HEK293 (cell line): ENCODE measurements around the gene MPZL2.

Source experiments
- CTCF ChIA-PET: fragments of 350-600 bp; formaldehyde crosslinking; extraction: SDS; loops from one replicate; lab custom pipeline; 2021; ENCODE audit warnings: antibody characterized with exemption; lab: Yijun Ruan, JAX
- POLR2A ChIA-PET: fragments of 300-600 bp; formaldehyde crosslinking; extraction: SDS; loops from one replicate; lab custom pipeline; 2020; ENCODE audit warnings: antibody characterized with exemption, inconsistent platforms; lab: Yijun Ruan, JAX
- H3K27ac ChIP-seq: fragments of 200-500 bp; sonication (Bioruptor generic); 2 replicates; pipeline ENCODE4 v1.5.1; 2014; ENCODE audit warnings: low read depth, low read length, control low read depth, inconsistent platforms; ENCODE audit errors: extremely low read depth
- H3K36me3 ChIP-seq, 2 experiments: fragments of 200-500 bp in 1 of 2; sonication (Bioruptor generic) in 1 of 2; 1 replicate in 1 of 2; 2 replicates in 1 of 2; pipeline ENCODE4 v1.5.1; 2014 to 2017; ENCODE audit warnings: inconsistent platforms in 2 of 2, low read length in 2 of 2; ENCODE audit not compliant: control insufficient read depth in 2 of 2, insufficient read depth in 1 of 2
- H3K4me1 ChIP-seq: fragments of 200-500 bp; sonication (Bioruptor generic); 2 replicates; pipeline ENCODE4 v1.5.1; 2014; ENCODE audit warnings: mild to moderate bottlenecking, low read length, inconsistent platforms; ENCODE audit not compliant: control insufficient read depth, insufficient read depth
- H3K4me3 ChIP-seq: 2 replicates; pipeline ENCODE4 v1.5.1; 2011; ENCODE audit warnings: low read depth, mild to moderate bottlenecking, control low read depth, low read length, moderate library complexity
- H3K9me3 ChIP-seq: fragments of 200-500 bp; sonication (Bioruptor generic); 2 replicates; pipeline ENCODE4 v1.5.1; 2014; ENCODE audit warnings: low read depth, low read length, inconsistent platforms; ENCODE audit not compliant: control insufficient read depth, insufficient read depth
- BCL11B ChIP-seq: fragments of 450-650 bp; formaldehyde crosslinking; IDR thresholded peaks from 2 replicates; pipeline ENCODE4 v1.5.1; 2016; ENCODE audit warnings: low read depth, missing biosample characterization, missing genetic modification characterization
- SCRT1 ChIP-seq: fragments of 450-650 bp; formaldehyde crosslinking; IDR thresholded peaks from 2 replicates; pipeline ENCODE4 v1.5.1; 2016; ENCODE audit warnings: missing biosample characterization, missing genetic modification characterization, borderline replicate concordance
- SP7 ChIP-seq: fragments of 450-650 bp; formaldehyde crosslinking; IDR thresholded peaks from 2 replicates; pipeline ENCODE4 v1.5.1; 2016; ENCODE audit warnings: missing biosample characterization, missing genetic modification characterization
- TCF7L2 ChIP-seq: IDR thresholded peaks from 2 replicates; pipeline ENCODE4 v1.6.1; 2011; ENCODE audit warnings: low read depth, mild to moderate bottlenecking, inconsistent platforms, low read length, moderate library complexity, borderline replicate concordance
- TRIM28 ChIP-seq: IDR thresholded peaks from 2 replicates; pipeline ENCODE4 v1.6.1; 2011; ENCODE audit warnings: low read length, control low read depth, borderline replicate concordance
- ZFP41 ChIP-seq: fragments of 450-650 bp; formaldehyde crosslinking; IDR thresholded peaks from 2 replicates; pipeline ENCODE4 v1.5.1; 2016; ENCODE audit warnings: missing biosample characterization, missing genetic modification characterization, borderline replicate concordance
- ZNF184 ChIP-seq: fragments of 450-650 bp; IDR thresholded peaks from 2 replicates; pipeline ENCODE4 v1.5.1; 2018; ENCODE audit warnings: missing biosample characterization, mild to moderate bottlenecking, missing genetic modification characterization
- ZNF223 ChIP-seq: fragments of 450-650 bp; formaldehyde crosslinking; IDR thresholded peaks from 2 replicates; pipeline ENCODE4 v1.5.1; 2016; ENCODE audit warnings: missing biosample characterization, missing genetic modification characterization
- ZNF23 ChIP-seq: fragments of 450-650 bp; formaldehyde crosslinking; IDR thresholded peaks from 2 replicates; pipeline ENCODE4 v1.5.1; 2016; ENCODE audit warnings: missing biosample characterization, missing genetic modification characterization, borderline replicate concordance
- ZNF248 ChIP-seq: fragments of 450-650 bp; formaldehyde crosslinking; IDR thresholded peaks from 2 replicates; pipeline ENCODE4 v1.5.1; 2017; ENCODE audit warnings: missing biosample characterization, missing genetic modification characterization
- ZNF292 ChIP-seq: fragments of 450-650 bp; formaldehyde crosslinking; IDR thresholded peaks from 2 replicates; pipeline ENCODE4 v1.5.1; 2016; ENCODE audit warnings: low read depth, missing biosample characterization, missing genetic modification characterization, borderline replicate concordance
- ZNF366 ChIP-seq: fragments of 450-650 bp; formaldehyde crosslinking; conservative IDR thresholded peaks from 2 replicates; pipeline ENCODE4 v1.5.1; 2016; ENCODE audit warnings: missing biosample characterization, missing genetic modification characterization
- ZNF404 ChIP-seq: fragments of 450-650 bp; formaldehyde crosslinking; IDR thresholded peaks from 2 replicates; pipeline ENCODE4 v1.5.1; 2017; ENCODE audit warnings: missing biosample characterization, missing genetic modification characterization
- ZNF530 ChIP-seq: fragments of 450-650 bp; formaldehyde crosslinking; IDR thresholded peaks from 2 replicates; pipeline ENCODE4 v1.5.1; 2016; ENCODE audit warnings: low read depth, missing biosample characterization, missing genetic modification characterization
- ZNF571 ChIP-seq: fragments of 450-650 bp; formaldehyde crosslinking; IDR thresholded peaks from 2 replicates; pipeline ENCODE4 v1.5.0; 2017; ENCODE audit warnings: missing biosample characterization, missing genetic modification characterization
- ZNF621 ChIP-seq: fragments of 450-650 bp; formaldehyde crosslinking; IDR thresholded peaks from 2 replicates; pipeline ENCODE4 v1.5.1; 2017; ENCODE audit warnings: missing biosample characterization, missing genetic modification characterization
- ZNF747 ChIP-seq: fragments of 450-650 bp; formaldehyde crosslinking; IDR thresholded peaks from 2 replicates; pipeline ENCODE4 v1.5.1; 2016; ENCODE audit warnings: missing biosample characterization, missing genetic modification characterization
- ZNF843 ChIP-seq: fragments of 450-650 bp; formaldehyde crosslinking; IDR thresholded peaks from 2 replicates; pipeline ENCODE4 v1.5.1; 2016; ENCODE audit warnings: missing biosample characterization, missing genetic modification characterization
- TF ChIP-seq, protein P1 (sequence below): fragments of 450-650 bp; formaldehyde crosslinking; IDR thresholded peaks from 2 replicates; pipeline ENCODE4 v1.5.1; 2016; ENCODE audit warnings: missing biosample characterization, missing genetic modification characterization
- TF ChIP-seq, protein P2 (sequence below): fragments of 450-650 bp; formaldehyde crosslinking; optimal IDR thresholded peaks from 2 replicates; pipeline ENCODE3; 2016; ENCODE audit warnings: missing biosample characterization, mild to moderate bottlenecking, missing genetic modification characterization
- TF ChIP-seq, protein P3 (sequence below): fragments of 450-650 bp; formaldehyde crosslinking; IDR thresholded peaks from 2 replicates; pipeline ENCODE4 v1.5.1; 2016; ENCODE audit warnings: missing biosample characterization, missing genetic modification characterization
- TF ChIP-seq, protein P4 (sequence below): fragments of 450-650 bp; formaldehyde crosslinking; IDR thresholded peaks from 2 replicates; pipeline ENCODE4 v1.5.1; 2016; ENCODE audit warnings: missing biosample characterization, missing genetic modification characterization
- TF ChIP-seq, protein P5 (sequence below): fragments of 450-650 bp; formaldehyde crosslinking; IDR thresholded peaks from 2 replicates; pipeline ENCODE4; 2016; ENCODE audit warnings: missing biosample characterization, missing genetic modification characterization

The MPZL2 gene

DNA sequence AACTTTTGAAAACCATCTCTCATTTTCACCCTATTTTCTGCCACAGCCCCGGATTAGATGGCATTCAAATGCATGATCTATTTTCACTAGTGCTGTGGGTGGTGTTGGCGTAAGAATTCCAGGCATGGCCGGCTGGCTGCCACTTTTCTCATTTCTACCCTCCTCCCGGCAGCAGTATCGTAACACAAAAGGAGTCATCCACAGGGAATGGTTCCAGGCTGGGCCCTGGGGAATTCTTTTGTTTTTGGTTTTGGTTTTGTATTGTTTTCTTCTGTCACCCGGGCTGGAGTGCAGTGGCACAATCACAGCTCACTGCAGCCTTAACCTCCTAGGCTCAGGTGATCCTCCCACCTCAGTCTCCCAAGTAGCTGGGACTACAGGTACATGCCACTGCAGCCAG, 53.1 kb downstream of the MPZL2 start:
- no peaks in the 10 kb centered on the region for H3K4me1 ChIP-seq
- H3K27ac ChIP-seq: no peak overlapping the region
- no peaks in the 10 kb centered on the region for H3K9me3 ChIP-seq
- H3K36me3 ChIP-seq: no peaks in the 10 kb centered on the region
- ChIA-PET CTCF (interaction anchor here (1.0 to 4.5 kb wide), 2 partner anchors 11 to 13 kb away, joined by 5 to 31 read pairs; no protein-coding TSS in a partner anchor), POLR2A (no interaction called here)
- no peak overlapping the region for H3K4me3 ChIP-seq
- TF ChIP-seq ZNF621 (tag by site-specific recombination) (no peak), ZNF571 (no peak), BCL11B (no peak), SP7 (no peak), ZNF292 (tag by site-specific recombination) (no peak), SCRT1 (tag by site-specific recombination) (no peak), ZNF843 (tag by site-specific recombination) (no peak), ZNF404 (no peak), TRIM28 (no peak)
- TF ChIP-seq, protein P1, sequence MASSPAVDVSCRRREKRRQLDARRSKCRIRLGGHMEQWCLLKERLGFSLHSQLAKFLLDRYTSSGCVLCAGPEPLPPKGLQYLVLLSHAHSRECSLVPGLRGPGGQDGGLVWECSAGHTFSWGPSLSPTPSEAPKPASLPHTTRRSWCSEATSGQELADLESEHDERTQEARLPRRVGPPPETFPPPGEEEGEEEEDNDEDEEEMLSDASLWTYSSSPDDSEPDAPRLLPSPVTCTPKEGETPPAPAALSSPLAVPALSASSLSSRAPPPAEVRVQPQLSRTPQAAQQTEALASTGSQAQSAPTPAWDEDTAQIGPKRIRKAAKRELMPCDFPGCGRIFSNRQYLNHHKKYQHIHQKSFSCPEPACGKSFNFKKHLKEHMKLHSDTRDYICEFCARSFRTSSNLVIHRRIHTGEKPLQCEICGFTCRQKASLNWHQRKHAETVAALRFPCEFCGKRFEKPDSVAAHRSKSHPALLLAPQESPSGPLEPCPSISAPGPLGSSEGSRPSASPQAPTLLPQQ (tag by site-specific recombination): no peak
- TF ChIP-seq, protein P2, sequence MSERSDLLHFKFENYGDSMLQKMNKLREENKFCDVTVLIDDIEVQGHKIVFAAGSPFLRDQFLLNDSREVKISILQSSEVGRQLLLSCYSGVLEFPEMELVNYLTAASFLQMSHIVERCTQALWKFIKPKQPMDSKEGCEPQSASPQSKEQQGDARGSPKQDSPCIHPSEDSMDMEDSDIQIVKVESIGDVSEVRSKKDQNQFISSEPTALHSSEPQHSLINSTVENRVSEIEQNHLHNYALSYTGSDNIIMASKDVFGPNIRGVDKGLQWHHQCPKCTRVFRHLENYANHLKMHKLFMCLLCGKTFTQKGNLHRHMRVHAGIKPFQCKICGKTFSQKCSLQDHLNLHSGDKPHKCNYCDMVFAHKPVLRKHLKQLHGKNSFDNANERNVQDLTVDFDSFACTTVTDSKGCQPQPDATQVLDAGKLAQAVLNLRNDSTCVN: no peak
- TF ChIP-seq, protein P3, sequence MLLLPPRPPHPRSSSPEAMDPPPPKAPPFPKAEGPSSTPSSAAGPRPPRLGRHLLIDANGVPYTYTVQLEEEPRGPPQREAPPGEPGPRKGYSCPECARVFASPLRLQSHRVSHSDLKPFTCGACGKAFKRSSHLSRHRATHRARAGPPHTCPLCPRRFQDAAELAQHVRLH (tag by site-specific recombination): no peak

DNA sequence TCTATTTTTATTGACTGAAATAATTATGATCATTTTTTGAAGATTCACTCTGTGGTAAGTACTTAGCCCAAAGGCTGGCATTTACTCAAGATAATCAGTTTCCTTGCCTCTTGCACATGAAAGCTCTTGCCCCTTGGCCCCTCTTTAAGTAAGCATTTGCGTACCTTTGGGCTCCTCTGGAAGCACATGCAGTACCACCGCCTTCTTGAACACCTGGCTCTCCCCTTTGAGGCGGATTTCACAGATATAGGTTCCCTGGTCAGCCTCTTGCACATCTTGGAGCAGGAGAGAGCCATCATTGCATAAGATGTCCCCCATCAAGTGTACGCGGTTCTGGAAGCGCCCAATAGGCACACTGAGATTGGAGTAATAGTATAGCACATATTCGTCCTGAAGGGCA, 53.8 kb downstream of the MPZL2 start:
- Histone ChIP-seq H3K36me3 (no peaks in the 10 kb centered on the region), H3K4me3 (no peak overlapping the region), H3K27ac (no peak overlapping the region), H3K4me1 (no peaks in the 10 kb centered on the region), H3K9me3 (no peaks in the 10 kb centered on the region)
- POLR2A ChIA-PET: no interaction called here
- TF ChIP-seq, protein P3 (tag by site-specific recombination): no peak
- TF ChIP-seq, protein P4, sequence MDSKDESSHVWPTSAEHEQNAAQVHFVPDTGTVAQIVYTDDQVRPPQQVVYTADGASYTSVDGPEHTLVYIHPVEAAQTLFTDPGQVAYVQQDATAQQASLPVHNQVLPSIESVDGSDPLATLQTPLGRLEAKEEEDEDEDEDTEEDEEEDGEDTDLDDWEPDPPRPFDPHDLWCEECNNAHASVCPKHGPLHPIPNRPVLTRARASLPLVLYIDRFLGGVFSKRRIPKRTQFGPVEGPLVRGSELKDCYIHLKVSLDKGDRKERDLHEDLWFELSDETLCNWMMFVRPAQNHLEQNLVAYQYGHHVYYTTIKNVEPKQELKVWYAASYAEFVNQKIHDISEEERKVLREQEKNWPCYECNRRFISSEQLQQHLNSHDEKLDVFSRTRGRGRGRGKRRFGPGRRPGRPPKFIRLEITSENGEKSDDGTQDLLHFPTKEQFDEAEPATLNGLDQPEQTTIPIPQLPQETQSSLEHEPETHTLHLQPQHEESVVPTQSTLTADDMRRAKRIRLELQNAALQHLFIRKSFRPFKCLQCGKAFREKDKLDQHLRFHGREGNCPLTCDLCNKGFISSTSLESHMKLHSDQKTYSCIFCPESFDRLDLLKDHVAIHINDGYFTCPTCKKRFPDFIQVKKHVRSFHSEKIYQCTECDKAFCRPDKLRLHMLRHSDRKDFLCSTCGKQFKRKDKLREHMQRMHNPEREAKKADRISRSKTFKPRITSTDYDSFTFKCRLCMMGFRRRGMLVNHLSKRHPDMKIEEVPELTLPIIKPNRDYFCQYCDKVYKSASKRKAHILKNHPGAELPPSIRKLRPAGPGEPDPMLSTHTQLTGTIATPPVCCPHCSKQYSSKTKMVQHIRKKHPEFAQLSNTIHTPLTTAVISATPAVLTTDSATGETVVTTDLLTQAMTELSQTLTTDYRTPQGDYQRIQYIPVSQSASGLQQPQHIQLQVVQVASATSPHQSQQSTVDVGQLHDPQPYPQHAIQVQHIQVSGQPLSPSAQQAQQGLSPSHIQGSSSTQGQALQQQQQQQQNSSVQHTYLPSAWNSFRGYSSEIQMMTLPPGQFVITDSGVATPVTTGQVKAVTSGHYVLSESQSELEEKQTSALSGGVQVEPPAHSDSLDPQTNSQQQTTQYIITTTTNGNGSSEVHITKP (tag by site-specific recombination): no peak
- no peak for TF ChIP-seq ZNF747 (tag by site-specific recombination)
- CTCF ChIA-PET: interaction anchor here (4.5 kb wide), 1 partner anchor 12 kb away, joined by 31 read pairs; no protein-coding TSS in a partner anchor

DNA sequence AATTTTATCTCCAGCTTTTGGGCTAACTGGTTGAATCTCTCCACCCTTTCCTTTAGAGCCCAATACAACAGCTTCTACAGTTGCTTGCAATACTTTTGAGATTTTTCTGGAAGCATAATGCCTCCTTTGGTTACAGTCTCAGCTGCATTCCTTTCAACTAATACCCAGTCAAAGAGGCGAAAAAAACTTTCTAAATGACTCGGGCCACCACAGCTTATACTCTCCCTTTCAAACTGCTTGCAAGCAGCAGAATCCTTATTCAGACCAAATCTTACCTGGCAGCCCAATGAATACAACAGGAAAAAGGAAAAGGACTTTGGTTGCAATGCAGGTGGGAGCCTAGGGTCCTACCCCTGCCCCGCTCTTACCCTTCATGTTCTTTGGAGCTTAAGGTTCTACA, 55.1 kb downstream of the MPZL2 start:
- CTCF ChIA-PET: interaction anchor here (1.0 to 4.5 kb wide), 3 partner anchors 11 to 82 kb away, joined by 3 to 31 read pairs (median 5); no protein-coding TSS in a partner anchor
- no peak overlapping the region for H3K4me3 ChIP-seq
- POLR2A ChIA-PET: no interaction called here
- no peaks in the 10 kb centered on the region for H3K36me3 ChIP-seq
- no peaks in the 10 kb centered on the region for H3K9me3 ChIP-seq
- no peak overlapping the region for H3K27ac ChIP-seq
- no peaks in the 10 kb centered on the region for H3K4me1 ChIP-seq
- TF ChIP-seq ZNF366 (tag by site-specific recombination): no peak
- TF ChIP-seq ZNF404: no peak
- TF ChIP-seq, protein P5, sequence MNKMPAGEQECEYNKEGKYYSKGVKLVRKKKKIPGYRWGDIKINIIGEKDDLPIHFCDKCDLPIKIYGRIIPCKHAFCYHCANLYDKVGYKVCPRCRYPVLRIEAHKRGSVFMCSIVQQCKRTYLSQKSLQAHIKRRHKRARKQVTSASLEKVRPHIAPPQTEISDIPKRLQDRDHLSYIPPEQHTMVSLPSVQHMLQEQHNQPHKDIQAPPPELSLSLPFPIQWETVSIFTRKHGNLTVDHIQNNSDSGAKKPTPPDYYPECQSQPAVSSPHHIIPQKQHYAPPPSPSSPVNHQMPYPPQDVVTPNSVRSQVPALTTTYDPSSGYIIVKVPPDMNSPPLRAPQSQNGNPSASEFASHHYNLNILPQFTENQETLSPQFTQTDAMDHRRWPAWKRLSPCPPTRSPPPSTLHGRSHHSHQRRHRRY: no peak
- TF ChIP-seq ZNF530 (tag by site-specific recombination): no peak
- TF ChIP-seq ZNF23 (tag by site-specific recombination): no peak
- no peak for TF ChIP-seq ZNF248 (tag by site-specific recombination)
- no peak for TF ChIP-seq ZFP41 (tag by site-specific recombination)
- no peak for TF ChIP-seq ZNF184 (tag by site-specific recombination)
- TF ChIP-seq SCRT1 (tag by site-specific recombination): no peak
- no peak for TF ChIP-seq ZNF223 (tag by site-specific recombination)
- no peak for TF ChIP-seq TCF7L2
- TF ChIP-seq, protein P2: no peak
